HuH-7 (cell line): ENCODE measurements around the gene MRPS26.
"Not testable (repeated sequence)": the region's sequence is repeated elsewhere in the genome, so short reads cannot be mapped to it uniquely, and the experiment has no call there.

Experiments used
- DNase-seq: peaks from one replicate; pipeline ENCODE4 v3.0.0; 2011; ENCODE audit warnings: low spot score

The MRPS26 gene

DNA sequence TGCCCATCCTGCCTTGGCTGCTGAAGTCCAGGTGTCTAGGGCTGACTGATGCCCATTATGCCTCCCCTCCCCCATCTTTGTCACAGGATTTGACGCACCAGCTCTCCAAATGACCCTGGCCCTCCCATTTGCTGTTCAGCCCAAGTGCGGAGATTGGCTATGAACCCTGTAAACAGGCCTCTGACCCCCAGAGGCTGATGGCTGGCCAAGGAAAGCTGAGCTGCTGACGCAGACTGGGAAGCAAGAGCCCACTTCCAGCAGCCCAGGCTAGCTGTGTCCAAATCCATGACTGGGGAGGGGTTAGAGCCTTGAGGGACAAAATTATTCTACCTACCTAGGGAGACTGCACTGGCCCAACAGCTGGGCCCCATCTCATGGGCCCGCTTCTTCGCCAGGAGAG, 3.2 kb upstream of the MRPS26 start:
- DNase-seq = no peak

DNA sequence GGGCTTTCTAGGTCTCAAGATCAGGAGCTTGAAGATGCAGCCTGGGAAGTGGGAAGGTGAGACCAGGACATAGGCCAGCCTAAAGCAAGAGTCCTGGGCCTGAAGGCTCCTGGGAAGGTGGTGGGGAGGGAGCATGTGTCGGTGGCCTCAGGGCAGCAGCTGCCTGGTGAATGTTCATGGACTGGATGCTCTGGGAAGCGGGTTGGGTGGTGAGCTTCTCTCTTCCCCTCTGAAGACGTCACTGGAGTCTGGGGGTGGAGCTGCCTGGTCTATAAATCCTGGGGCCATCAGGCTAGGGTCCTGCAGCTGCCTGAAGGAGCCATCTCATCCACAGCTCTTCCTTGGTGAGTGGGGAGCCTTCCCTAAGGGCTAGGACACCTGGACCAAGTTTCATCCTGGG, 2.5 kb upstream of the MRPS26 start, which contains the start of gene GNRH2:
TSS of gene GNRH2 (plus strand) at position 301 of the 400 bp plus-strand sequence. CDS start 793 bp downstream, outside the sequence.
- DNase-seq = no peak

DNA sequence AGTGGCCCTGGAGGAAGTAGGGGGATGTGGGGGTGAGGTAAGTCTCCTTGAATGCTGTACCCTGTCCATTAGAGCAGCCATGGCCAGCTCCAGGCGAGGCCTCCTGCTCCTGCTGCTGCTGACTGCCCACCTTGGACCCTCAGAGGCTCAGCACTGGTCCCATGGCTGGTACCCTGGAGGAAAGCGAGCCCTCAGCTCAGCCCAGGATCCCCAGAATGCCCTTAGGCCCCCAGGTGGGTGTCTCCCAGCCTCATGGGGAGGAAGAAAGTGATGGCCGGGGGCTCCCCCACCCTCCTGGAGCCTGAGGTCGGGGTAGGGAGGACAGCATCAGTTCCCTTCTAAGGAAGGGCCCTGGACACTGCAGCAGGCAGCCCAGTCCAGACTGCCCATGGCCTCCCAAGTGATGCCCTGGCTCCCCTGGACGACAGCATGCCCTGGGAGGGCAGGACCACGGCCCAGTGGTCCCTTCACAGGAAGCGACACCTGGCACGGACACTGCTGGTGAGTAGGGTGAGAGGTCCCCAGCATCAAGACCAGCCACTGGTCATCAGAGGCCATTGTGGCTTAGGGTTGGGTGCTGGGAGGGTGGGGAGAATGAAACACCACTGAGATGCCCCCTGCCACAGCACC, 1.4 kb upstream of the MRPS26 start:
- DNase-seq = no peak

DNA sequence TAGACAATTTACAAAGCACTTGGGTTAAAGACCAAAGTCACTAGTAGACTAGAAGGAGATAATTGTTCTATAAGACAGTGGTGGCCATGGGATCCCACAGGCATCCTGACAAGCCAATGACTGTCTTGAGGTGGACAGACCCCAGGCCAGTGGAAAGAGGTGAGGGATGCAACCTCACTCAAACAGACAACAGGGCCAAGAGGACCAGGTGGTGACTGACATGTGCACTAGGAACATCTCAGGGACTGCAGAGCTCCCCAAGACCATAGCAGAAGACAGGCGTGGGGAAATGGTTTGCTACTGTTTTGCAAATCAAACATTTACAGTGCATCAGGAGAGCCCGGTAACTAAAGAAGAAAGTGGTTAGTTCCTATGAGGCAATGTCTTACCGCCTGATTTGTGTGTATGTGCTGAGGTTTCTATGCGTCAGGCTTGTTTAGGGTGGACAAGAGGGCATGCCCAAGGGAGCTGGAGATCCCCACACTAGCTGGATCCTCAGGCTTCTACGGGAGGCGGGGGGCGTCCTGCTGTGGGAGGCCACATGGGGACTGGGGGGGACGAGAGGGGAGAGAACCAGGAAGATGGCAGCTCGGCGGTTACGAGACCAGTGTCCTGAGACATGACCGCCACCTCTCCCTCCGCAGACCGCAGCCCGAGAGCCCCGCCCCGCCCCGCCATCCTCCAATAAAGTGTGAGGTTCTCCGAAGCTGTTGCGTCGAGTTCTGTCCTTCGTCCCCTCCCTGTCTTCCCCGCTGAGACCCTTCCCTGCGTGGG, 623 bp upstream of the MRPS26 start:
- peak; percentile 93 for DNase-seq

DNA sequence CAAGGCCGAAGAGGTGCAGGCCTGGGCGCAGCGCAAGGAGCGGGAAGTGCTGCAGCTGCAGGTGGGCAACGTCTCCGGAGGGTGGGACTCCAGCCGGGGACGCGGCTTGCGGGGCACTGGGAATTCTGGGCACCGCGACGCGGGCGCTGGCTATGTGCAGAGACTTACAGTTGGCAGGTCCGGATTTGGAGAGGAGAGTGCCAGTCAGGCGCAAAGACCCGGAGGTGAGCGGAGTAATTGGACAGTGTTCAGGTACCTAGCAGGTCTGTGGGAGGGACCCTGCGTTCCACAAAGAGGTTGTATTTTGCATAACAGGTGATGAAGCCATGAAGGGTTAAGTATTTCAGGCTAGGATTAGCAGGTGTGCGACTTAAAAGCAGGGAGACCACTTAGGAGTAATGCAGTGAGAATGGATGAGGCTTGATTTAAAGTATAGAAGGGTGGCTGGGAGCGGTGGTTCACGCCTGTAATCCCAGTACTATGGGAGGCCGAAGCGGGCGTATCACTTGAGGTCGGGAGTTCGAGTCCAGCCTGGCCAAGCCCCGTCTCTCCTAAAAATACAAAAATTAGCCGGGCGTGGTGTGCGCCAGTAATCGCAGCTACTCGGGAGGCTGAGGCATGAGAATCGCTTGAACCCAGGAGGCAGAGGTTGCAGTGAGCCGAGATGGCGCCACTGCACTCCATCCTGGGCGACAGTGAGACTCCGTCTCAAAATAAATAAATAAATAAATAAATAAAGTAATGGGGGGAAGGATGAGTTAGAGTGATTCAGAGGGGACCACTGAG, 1.0 kb downstream of the MRPS26 start:
- no peak for DNase-seq

DNA sequence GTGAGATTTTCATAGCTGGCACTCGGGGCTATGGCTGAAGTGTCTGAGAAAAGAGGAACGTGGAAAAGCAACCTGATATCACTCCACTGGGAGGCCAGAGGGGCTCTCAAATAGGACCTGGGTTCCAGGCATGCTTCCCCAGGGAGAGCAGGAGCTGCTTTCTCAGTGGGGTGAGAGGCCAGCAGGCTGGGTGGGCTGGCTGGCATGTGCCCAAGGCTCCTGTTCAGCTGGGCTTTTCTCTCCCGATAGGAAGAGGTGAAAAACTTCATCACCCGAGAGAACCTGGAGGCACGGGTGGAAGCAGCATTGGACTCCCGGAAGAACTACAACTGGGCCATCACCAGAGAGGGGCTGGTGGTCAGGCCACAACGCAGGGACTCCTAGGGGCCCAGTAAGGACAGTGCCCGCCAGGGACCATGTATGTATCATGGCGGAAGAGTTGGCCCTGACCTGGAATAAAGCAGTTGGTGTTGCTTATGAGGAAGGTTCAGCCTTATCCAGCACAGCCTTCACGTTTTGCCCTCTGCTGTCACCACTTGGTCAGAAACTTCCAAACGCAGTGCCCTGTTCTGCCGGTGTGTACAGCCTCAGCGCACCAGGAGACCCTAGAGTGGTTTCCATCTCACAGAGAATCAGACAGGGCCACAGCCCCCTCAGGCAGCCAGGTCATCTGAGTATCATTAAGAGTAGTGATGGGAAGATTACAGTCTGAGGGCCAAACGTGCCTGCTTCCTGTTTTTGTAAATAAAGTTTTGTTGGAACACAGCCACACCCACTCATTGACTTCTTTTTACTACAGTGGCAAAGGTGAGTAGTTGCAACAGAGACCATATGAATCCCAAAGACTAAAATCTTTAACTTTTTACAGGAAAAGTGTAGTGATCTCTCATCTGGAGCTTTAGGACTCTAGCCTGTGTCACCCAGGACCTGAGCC, 1.9 kb downstream of the MRPS26 start:
- no peak for DNase-seq

DNA sequence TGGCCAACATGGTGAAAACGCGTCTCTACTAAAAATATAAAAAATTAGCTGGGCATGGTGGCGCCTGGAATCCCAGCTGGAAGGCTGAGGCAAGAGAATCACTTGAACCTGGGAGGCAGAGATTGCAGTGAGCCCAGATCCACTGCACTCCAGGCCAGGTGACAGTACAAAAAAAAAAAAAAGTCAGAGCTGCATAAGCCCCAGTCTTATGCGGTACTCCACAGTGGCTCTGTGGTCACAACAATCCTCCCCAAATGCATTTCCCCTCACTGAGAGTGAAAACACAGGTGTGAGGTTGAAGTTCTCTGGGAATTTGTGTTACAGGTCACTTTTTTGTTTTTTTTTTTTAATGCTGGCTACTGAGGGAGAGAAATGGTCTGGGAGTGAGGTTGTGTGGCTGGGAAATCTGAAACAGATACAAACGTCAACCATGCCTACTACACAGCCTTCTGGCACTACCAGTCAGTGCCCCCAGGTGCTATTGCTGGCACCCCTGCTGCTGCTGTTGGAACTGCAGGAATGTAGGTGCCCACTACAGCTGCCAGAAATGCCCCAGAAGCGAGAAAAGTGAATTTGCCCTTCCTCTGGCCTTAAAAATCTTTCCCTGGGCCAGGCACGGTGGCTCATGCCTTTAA, 5.7 kb downstream of the MRPS26 start:
- DNase-seq = no peak

DNA sequence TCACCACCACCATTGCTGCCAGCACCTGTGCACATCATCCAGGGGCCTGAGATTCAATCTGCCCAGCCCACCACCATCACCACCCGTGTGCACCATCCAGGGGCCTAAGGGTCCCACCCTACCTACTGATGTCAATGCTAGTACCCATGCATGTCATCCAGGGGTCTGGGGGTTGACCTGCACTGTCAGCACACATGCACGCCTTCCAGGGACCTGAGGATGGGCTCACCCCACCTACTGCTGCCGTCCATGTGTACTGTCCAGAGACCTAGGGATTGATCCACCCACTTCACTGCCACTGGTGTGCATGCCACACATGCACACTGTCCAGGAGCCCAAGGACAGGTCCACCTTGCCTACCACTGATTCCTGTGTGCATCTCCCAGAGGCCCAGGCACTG, 13.6 kb downstream of the MRPS26 start:
- no peak for DNase-seq

DNA sequence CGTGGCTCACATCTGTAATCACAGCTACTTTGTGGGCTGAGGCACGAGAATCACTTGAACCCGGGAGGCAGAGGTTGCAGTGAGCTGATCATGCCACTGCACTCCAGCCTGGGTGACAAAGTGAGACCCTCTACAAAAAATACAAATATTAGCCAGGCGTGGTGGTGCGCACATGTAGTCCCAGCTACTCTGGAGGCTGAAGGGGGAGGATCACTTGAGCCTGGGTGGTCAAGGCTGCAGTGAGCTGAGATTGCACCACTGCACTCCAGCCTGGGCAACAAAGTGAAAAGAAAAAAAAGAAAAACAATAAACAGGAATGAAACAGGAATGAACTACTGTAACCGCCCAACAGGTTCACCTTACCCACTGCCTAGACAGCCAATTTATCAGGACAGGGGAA, 18.3 kb downstream of the MRPS26 start:
- DNase-seq = not testable (repeated sequence)

DNA sequence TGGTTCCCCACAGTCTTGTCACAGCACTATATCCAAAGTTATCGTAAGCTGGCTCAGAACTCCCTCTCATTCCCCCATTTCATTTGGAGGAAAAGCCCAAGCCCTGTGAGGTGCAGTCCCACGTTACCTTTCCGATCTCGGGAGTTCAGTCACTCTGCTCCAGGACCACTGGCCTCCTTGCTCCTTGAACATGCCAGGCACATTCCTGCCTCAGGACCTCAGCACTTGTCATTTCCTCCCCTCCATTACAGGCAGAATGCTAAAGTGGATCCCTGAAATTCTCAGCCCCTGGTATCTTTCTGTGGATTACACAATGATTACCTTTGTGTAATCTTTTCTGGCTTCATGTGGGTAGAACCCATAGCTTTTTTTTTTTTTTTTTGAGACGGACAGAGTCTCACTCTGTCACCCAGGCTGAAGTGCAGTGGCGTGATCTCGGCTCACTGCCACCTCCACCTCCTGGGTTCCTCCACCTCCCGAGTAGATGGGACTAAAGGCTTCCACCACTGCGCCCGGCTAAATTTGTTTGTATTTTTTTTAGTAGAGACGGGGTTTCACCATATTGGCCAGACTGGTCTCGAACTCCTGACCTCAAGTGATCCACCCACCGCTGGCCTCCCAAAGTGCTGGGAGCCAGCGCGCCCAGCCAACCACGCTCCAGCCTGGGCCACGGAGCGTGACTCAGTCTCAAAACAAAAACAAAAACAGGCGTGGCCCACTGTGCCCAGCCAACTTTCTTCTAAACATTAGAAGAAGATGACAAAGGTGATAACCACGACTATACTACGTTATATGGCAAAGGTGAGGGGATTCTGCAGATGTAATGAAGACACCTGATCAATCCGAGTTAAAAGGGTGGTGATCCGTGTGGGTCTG, 21.5 kb downstream of the MRPS26 start:
- DNase-seq = no peak

DNA sequence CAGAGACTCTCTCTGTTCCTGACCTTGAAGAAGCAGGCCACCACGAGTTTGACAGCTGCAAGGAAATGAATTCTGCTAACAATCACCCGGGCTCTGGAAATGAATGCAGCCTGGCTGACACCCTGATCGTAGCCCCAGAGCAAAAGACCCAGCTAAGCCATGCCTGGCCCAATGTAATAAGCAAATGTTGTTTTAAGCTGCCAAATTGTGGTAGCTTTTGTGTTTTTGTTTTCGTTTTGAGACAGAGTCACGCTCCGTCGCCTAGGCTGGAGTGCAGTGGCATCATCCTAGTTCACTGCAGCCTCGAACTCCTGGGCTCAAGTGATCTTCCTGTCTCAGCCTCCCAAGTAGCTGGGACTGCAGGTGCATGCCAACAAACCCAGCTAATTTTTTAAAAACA, 22.2 kb downstream of the MRPS26 start:
- DNase-seq = no peak

DNA sequence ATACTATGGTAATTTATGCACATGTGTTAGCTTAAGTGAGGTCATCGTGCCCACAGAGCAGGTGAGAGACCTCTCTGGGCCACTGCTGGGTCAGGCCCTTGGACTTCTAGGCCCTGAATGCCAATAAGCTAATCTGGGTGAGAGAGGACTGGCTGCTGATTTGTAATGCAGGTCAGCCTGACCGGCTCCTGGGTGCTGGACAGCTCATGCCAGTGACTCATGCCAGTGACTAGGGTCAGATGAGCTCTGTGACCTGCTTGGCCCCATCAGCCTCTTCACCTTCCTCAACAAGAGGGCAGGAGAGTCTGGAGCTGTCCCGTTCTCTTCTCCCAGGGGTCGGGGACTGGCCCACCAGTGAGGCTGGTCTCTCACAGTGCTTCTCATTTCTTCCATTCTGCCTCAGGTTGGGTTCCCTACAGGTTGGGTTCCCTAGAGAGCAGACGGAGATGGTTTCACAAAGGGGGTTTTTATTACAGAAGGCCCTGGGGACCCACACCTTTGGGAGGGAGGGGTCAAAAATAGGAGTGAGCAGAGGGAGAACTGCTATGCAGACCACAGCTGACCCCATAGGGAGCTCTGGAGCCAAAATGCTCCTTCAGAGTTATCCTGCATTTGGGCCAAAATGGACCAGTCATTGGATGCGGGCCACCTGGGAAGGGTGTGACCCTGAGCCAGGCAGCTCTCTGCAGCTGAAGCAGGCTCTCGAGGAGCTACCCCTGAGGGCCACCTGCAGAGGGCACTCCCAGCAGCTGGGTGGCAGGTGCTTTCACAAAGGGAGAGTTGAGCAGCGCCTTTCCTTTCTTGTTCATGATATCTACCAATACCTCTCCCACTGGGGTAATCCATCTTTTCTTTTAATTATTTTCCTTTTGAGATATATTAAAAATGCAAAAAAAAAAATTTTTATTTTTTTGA, 23.4 kb downstream of the MRPS26 start:
- no peak for DNase-seq

DNA sequence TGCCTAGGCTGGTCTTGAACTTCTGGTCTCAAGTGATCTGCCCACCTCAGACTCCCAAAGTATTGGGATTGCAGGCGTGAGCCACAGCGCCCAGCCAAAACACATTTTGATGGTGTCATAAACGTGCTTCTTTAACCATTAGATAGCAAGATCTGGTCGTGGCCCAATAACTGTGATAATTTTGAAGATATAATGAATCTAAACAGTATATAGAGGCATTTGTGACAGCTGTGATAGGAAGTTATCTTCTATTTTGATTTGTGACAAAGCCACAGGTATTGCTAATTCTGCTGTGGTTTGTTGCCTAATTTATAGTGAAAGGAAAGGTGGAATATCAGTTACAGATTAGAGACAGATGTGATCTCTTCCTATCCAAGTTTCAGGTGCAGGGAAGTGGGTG, 24.9 kb downstream of the MRPS26 start:
- no peak for DNase-seq

DNA sequence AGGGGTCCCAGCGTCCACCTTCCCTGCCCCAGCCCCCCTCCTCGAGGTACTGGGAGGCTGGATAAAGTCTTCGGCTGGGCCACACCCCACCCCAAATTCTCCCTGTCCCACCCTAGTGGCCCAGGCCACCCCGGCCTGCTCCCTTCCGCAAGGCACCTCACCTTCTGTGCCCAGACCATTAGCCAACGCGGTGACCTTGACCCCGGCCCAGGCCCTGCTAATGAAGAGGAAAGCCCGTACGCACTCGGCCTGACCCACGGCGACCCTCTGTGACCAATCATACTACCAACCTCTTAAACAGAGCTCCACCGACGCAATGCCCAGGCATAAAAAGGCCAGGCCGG, 25.4 kb downstream of the MRPS26 start:
- no peak for DNase-seq

DNA sequence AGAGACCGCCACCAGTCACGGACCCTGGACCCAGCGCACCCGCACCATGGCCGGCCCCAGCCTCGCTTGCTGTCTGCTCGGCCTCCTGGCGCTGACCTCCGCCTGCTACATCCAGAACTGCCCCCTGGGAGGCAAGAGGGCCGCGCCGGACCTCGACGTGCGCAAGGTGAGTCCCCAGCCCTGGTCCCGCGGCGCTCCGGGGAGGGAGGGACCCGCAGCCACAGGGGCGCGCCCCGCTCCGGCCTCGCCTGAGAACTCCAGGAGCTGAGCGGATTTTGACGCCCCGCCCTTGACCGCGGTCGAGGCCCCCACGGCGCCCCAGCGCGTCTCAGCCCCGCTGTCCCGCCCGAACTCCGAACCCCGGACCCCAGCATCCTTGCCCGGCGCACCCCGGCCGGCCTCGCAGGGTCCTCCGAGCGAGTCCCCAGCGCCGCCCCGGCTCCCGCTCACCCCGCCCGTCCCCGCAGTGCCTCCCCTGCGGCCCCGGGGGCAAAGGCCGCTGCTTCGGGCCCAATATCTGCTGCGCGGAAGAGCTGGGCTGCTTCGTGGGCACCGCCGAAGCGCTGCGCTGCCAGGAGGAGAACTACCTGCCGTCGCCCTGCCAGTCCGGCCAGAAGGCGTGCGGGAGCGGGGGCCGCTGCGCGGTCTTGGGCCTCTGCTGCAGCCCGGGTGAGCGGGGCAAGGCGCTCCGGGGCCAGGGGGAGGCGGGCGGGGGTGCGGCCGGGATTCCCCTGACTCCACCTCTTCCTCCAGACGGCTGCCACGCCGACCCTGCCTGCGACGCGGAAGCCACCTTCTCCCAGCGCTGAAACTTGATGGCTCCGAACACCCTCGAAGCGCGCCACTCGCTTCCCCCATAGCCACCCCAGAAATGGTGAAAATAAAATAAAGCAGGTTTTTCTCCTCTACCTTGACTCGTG, 26.0 kb downstream of the MRPS26 start, which contains the start of gene OXT:
TSS of gene OXT (plus strand) at position 11 of the 920 bp plus-strand sequence. CDS start at position 47, 36 bp downstream.
- DNase-seq = no peak

DNA sequence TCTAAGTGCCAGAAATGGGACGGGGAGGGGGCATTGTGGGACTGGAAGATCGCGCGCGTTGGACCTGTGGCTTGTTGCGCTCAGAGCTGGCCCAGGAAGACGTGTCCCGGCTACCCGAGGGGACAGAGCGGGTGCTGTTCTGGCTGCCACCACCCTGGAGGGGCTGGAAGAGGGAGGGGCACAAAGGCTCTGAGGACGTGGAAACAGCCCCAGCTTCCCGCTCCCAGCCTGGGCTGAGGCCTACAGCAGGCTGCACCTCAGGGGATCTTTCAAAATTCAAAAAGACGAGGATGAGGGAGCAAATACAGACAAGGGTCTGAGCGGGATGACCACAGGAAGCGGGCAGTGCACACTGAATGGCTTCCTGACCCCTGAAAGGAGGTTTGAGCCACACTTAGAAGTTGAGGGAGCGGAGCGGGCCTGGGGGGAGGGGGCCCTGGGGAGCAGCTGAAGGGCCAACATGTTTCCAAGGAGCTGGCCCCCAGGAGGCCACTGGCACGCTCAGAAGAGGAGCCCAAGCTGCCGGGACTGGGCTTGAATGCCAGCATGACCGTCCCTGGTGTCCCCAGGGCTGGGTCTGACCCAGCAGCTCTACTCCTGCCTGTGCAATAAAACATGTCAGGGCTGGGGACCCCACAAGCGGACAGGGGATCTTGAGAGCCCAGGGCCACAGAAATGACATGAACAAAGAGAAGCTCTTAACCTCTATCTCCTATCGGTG, 26.8 kb downstream of the MRPS26 start:
- no peak for DNase-seq

DNA sequence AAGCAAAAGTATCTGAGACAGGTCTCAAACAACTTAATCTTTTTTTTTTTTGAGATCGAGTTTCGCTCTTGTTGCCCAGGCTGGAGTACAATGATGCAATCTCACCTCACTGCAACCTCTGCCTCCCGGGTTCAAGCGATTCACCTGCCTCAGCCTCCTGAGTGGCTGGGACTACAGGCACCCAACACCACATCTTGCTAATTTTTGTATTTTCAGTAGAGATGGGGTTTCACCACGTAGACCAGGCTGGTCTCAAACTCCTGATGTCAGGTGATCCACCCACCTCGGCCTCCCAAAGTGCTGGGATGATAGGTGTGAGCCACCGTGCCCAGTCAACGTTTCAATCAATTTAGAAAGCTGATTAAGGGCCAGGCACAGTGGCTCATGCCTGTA, 27.4 kb downstream of the MRPS26 start:
- not testable (repeated sequence) for DNase-seq
